GM19240 (cell line): ENCODE results near the gene THEM5.
A peak's percentile ranks its signal among the peaks of the same experiment; 100 is the strongest.

Experiments
- DNase-seq: peaks from one replicate; pipeline ENCODE4 v3.0.0; 2011; ENCODE audit warnings: low spot score; ENCODE audit not compliant: insufficient read length

Gene THEM5

GRCh38 chr1:151839457-151840403, 13.8 kb downstream of the THEM5 start, which contains the start of gene C2CD4D:
Gene C2CD4D (minus strand): TSS chr1:151839820. CDS start chr1:151838989, 831 bp downstream.
- DNase-seq, result peak; percentile 36

GRCh38 chr1:151839082-151839412, 14.5 kb downstream of the THEM5 start:
- DNase-seq, result no peak

DNA sequence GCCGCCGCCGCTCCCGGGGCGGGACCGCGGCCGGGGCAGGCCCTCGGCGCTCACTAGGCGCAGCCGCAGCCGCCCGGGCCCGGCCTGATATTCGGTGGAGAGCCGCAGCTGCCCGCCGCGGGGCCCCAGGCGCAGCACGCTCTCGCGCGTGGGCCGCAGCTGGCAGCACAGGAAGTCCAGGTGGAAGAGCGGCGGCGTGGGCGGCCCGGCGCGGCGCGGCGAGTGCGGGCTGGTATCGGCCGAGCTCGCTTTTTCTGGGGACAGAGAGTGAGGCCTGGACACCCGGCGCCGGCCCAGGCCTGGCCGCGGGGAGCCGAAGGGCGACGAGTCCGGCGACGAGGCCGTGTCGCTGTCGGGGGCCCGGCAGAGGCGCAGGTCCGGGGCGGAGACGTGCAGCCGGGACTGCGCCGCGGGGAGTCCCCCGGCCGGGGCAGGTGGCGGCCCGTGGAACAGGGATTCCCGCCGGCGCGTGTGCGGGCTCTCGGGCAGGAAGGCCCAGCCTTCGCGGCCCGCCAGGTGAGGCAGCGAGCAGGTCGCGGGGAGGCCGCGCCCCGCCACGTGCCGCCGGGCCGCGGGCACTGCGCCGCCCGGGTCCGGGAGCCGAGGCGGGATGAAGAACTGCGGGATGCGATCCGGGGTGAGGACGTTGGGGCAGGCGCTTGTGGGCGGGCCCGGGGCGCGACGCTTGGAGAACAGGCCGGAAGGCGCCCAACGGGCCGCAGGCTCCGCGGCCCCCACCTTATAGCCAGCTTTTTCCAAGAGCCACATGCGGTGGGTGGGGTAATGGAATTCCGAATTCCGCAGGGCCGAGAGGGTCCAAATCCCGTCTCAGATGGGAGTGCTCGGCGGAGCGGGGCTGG, 15.1 kb downstream of the THEM5 start:
- no peak for DNase-seq

GRCh38 chr1:151837884-151838221, 15.7 kb downstream of the THEM5 start:
- no peak for DNase-seq

- no peak for DNase-seq
These were observed 16.3 kb downstream of the THEM5 start for GRCh38 chr1:151837197-151837596.

- DNase-seq, result no peak
These were observed 17.9 kb downstream of the THEM5 start for GRCh38 chr1:151835596-151835995.

- DNase-seq, result no peak
These were observed 19.3 kb downstream of the THEM5 start for GRCh38 chr1:151834239-151834638.

- no peak for DNase-seq
These were observed 20.2 kb downstream of the THEM5 start for GRCh38 chr1:151833172-151833900.

- no peak for DNase-seq
These were observed 21.1 kb downstream of the THEM5 start for GRCh38 chr1:151832318-151832980.

DNA sequence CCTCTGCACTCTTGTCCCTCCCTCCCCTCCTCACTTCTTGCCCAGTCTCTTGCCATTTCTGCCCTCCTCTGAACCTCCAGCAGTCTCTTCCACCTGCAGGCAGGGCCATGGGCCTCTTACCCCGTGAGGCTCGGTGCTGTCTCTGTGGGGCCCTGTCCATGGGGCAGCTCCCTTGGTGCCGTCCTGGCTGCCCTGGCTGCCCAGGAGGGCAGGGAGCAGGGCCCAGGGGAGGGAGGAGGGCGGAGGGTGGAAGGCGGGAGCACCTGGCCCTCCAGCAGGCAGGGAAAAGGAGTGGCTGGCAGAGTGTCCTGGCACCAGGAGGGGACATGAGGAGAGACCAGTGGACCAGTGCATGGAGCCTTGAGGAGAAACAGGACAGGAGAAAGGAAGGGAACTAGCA, 21.9 kb downstream of the THEM5 start, which contains the start of gene RORC:
RORC (minus strand) TSS at position 198 of the 400 bp plus-strand sequence; CDS start at position 160, 38 bp downstream.
- DNase-seq, result no peak

DNA sequence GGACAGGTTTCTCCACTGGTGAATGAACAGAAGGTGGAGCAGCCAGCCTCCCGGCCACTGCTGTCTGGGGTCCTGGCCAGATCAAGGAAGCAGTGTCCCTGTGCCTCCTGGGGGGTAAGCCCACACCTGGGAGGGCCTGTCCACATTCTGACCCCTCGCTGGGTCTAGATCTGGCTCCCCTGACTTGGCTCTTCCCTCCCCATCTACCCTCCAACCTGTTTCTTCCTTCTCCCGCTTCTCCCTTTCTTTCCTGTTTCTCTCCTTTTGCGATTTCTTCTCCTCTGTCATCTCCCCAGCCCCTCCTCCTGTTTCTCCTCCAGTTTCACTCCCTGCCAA, 22.3 kb downstream of the THEM5 start:
- DNase-seq, result no peak

DNA sequence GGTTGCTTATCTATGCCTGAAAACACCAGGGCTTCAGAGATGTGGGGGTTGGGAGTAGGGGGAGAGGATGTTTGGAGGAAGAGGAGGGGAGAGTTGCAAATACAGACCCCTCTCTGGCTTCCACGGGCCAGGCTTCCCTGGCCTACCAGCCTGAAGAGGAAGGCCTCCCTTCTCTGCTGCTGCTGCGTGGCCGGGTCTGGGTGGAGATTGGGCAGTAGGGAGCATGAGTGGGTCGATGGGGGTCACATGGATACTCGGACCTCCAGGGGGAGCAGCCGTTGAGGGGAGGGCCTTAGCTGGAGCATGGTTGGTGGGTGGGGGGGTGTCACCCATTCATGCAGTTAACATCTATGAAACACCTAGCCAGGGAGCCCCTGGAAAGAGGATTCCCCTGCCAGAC, 23.5 kb downstream of the THEM5 start:
- DNase-seq, result no peak

- DNase-seq, result no peak
These were observed 24.0 kb downstream of the THEM5 start for GRCh38 chr1:151829352-151830046.

GRCh38 chr1:151828921-151829320, 24.6 kb downstream of the THEM5 start:
- no peak for DNase-seq

DNA sequence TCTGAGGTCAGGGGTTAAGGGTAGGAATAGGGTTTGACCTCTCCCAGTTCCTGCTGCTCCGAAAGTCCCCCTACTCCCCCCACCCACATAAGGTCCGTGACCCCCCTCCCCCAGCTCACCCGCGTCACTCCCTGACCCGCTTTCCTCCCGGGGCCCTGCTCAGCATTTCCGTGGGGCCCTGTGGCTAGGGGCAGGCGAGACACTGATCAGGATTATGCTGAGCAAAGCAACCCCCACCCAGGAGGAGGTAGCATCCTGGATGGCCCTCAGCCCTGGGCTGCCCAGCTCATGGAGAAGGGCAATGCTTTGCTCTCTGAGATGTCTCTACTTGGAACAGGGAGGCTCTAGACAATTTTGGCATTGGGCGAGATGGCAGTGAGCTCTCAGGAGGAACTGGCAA, 25.7 kb downstream of the THEM5 start:
- DNase-seq, result no peak

GRCh38 chr1:151825751-151826660, 27.5 kb downstream of the THEM5 start:
- no peak for DNase-seq

GRCh38 chr1:151825204-151825603, 28.3 kb downstream of the THEM5 start:
- DNase-seq, result no peak

GRCh38 chr1:151823175-151823574, 30.3 kb downstream of the THEM5 start:
- no peak for DNase-seq

GRCh38 chr1:151822404-151822803, 31.1 kb downstream of the THEM5 start:
- no peak for DNase-seq
